ENCODE data around the gene RPRD2. TPM values are rescaled to one million over a fixed set of nuclear protein-coding genes. Genes with fewer than 3 reads are reported as not detected.

Gene RPRD2
- total and polyA plus RNA-seq, 12 donors, result 7.3 to 44.5 (median 23.5) TPM

DNA sequence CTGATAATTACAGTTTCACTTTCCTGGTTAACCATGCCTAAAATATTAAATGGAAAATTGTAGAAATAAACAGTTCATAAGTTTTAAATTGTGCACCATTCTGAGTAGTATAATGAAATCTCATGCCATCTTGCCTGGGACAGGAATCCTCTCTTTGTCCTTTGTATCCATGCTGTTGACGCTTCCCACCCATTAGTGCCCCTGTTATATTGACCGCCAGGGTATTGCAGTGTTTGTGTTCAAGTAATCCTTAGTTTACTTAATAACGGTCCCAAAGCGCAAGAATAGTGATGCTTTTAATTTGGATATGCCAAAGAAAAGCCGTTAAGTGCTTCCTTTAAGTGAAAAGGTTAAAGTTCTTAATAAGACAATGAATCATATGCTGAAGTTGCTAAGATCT lies 41.7 kb downstream of the RPRD2 start:
- no peak overlapping the region for H3K27ac ChIP-seq
- 72 to 78% (median 77%) methylated on average over 5 of the region's 5 CpGs for WGBS, 4 donors
- peaks cover 17 to 43% of the 10 kb centered on the region in 2 donors for H3K4me1 ChIP-seq (replicated peaks in 1 of 2)
- no peaks in the 10 kb centered on the region for H3K36me3 ChIP-seq (replicated peaks in 1 of 2)
- H3K27me3 ChIP-seq, result no peaks in the 10 kb centered on the region
- H3K9me3 ChIP-seq (replicated peaks in 1 of 3), result no peaks in the 10 kb centered on the region
- TF ChIP-seq, protein P1, sequence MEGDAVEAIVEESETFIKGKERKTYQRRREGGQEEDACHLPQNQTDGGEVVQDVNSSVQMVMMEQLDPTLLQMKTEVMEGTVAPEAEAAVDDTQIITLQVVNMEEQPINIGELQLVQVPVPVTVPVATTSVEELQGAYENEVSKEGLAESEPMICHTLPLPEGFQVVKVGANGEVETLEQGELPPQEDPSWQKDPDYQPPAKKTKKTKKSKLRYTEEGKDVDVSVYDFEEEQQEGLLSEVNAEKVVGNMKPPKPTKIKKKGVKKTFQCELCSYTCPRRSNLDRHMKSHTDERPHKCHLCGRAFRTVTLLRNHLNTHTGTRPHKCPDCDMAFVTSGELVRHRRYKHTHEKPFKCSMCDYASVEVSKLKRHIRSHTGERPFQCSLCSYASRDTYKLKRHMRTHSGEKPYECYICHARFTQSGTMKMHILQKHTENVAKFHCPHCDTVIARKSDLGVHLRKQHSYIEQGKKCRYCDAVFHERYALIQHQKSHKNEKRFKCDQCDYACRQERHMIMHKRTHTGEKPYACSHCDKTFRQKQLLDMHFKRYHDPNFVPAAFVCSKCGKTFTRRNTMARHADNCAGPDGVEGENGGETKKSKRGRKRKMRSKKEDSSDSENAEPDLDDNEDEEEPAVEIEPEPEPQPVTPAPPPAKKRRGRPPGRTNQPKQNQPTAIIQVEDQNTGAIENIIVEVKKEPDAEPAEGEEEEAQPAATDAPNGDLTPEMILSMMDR (IDR thresholded peaks at IDR 0.05), result no peak
- no peak for TF ChIP-seq POLR2A (IDR thresholded peaks at IDR 0.05)
- H3K4me3 ChIP-seq, result no peak overlapping the region
- intact Hi-C loops (cut with DNase I), result no loop called here
- no peak for DNase-seq

DNA sequence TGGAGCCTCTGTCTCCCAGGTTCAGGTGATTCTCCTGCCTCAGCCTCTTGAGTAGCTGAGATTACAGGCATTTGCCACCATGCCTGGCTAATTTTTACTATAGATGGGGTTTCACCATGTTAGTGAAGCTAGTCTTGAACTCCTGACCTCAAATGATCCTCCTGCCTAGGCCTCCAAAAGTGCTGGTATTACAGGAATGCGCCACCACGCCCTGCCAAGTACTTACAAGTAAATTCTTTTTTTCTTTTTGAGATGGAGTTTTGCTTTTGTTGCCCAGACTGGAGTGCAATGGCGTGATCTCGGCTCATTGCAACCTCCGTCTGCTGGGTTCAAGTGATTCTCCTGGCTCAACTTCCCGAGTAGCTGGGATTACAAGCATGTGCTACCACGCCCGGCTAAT lies 42.5 kb downstream of the RPRD2 start:
- WGBS, 4 donors, result 82 to 98% (median 95%) methylated on average over 8 of the region's 8 CpGs
- intact Hi-C loops (cut with DNase I), result no loop called here
- Histone ChIP-seq H3K4me3 (no peak overlapping the region), H3K9me3 (replicated peaks in 1 of 3) (no peaks in the 10 kb centered on the region), H3K36me3 (replicated peaks in 1 of 2) (no peaks in the 10 kb centered on the region), H3K4me1 (replicated peaks in 1 of 2) (peaks cover 17 to 43% of the 10 kb centered on the region in 2 donors), H3K27me3 (no peaks in the 10 kb centered on the region), H3K27ac (no peak overlapping the region)
- TF ChIP-seq POLR2A (IDR thresholded peaks at IDR 0.05), result no peak
- TF ChIP-seq, protein P1 (IDR thresholded peaks at IDR 0.05), result no peak
- no peak for DNase-seq

DNA sequence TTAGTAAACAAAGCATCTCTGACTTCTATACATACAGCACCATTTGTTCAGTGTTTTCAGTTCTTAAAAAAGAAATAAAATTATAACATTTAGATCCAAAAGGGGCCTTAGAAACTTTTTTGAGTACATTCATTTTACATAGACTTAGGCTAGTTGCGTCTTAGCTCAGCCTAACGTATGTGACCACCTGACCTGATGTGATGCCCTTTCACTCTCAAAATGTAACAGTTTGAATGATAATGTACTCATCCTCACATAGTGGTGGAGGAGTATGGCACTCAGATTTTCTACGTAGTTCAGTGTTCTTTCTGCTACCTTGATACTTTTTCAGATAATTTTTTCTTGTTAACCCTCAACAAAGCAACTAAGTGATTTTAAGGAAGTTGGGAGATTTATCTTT lies 43.4 kb downstream of the RPRD2 start:
- Histone ChIP-seq H3K27ac (no peak overlapping the region), H3K9me3 (replicated peaks in 1 of 3) (no peaks in the 10 kb centered on the region), H3K4me3 (no peak overlapping the region), H3K27me3 (no peaks in the 10 kb centered on the region), H3K36me3 (replicated peaks in 1 of 2) (no peaks in the 10 kb centered on the region), H3K4me1 (replicated peaks in 1 of 2) (peaks cover 17 to 43% of the 10 kb centered on the region in 2 donors)
- intact Hi-C loops (cut with DNase I), result no loop called here
- WGBS, 4 donors, result 83 to 94% (median 92%) methylated on average over 3 of the region's 3 CpGs
- no peak for DNase-seq
- no peak for TF ChIP-seq POLR2A (IDR thresholded peaks at IDR 0.05)
- TF ChIP-seq, protein P1 (IDR thresholded peaks at IDR 0.05), result no peak

DNA sequence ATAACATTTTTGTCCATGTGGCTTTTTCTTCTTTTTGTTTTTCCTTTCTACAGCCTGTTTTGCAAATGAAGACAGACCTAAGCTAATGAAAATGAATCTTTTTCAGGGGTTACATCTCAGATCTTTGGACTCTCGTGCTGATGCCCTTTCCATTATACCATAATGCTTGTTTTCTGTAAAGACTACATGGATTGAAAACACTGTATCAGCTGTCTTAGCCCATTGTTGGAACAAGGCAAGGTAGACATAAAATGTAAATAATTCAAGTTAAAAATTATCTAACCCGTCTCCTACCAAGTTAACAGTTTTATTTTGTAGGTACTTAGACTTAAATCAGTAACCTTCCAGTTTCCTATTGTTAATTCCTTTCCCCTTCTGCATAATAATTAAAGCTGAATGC lies 44.9 kb downstream of the RPRD2 start:
- intact Hi-C loops (cut with DNase I), result no loop called here
- no peaks in the 10 kb centered on the region for H3K36me3 ChIP-seq (replicated peaks in 1 of 2)
- no peaks in the 10 kb centered on the region for H3K9me3 ChIP-seq (replicated peaks in 1 of 3)
- H3K4me3 ChIP-seq, result no peak overlapping the region
- WGBS, 4 donors, result 91 to 96% (median 94%) methylated on average over 2 of the region's 2 CpGs
- no peak for DNase-seq
- no peak overlapping the region for H3K27ac ChIP-seq
- H3K4me1 ChIP-seq (replicated peaks in 1 of 2), result peaks cover 17 to 43% of the 10 kb centered on the region in 2 donors
- no peaks in the 10 kb centered on the region for H3K27me3 ChIP-seq
- TF ChIP-seq, protein P1 (IDR thresholded peaks at IDR 0.05), result no peak
- no peak for TF ChIP-seq POLR2A (IDR thresholded peaks at IDR 0.05)
